KMS-11 (cell line): ENCODE results near the gene CFC1B.
"Not testable (repeated sequence)": the region's sequence is repeated elsewhere in the genome, so short reads cannot be mapped to it uniquely, and the experiment has no call there.

Experiments used
- H2AFZ ChIP-seq: fragments of 200-600 bp; sonication (generic); 2 replicates; pipeline ENCODE4 v1.6.1; 2016; ENCODE audit warnings: antibody characterized with exemption, mixed run types, low read depth
- H3K27ac ChIP-seq: fragments of 200-600 bp; sonication (generic); 2 replicates; pipeline ENCODE4 v1.6.1; 2016; ENCODE audit warnings: mild to moderate bottlenecking, mixed run types
- H3K27me3 ChIP-seq: fragments of 200-600 bp; sonication (generic); 2 replicates; pipeline ENCODE4 v1.6.1; 2017; ENCODE audit warnings: mild to moderate bottlenecking, low read depth, mixed run types, moderate library complexity; ENCODE audit not compliant: insufficient read depth
- H3K36me3 ChIP-seq: fragments of 200-600 bp; sonication (generic); 2 replicates; pipeline ENCODE4 v1.6.1; 2017; ENCODE audit warnings: mild to moderate bottlenecking, mixed run types; ENCODE audit not compliant: insufficient read depth
- H3K4me1 ChIP-seq: fragments of 200-600 bp; sonication (generic); 2 replicates; pipeline ENCODE4 v1.6.1; 2016; ENCODE audit warnings: mild to moderate bottlenecking, low read depth, mixed run types; ENCODE audit not compliant: poor library complexity, severe bottlenecking
- H3K4me2 ChIP-seq: fragments of 200-600 bp; sonication (generic); 2 replicates; pipeline ENCODE4 v1.7.0; 2016; ENCODE audit warnings: mild to moderate bottlenecking, mixed run types
- H3K4me3 ChIP-seq: fragments of 200-600 bp; sonication (generic); IDR thresholded peaks from 2 replicates; pipeline ENCODE4 v1.6.1; 2017; ENCODE audit warnings: low read depth, low read length, mixed read lengths; ENCODE audit not compliant: insufficient read depth
- H3K79me2 ChIP-seq: fragments of 200-600 bp; sonication (generic); 2 replicates; pipeline ENCODE4 v1.6.1; 2016; ENCODE audit warnings: low read depth, mixed run types; ENCODE audit not compliant: insufficient read depth
- H3K9ac ChIP-seq: fragments of 200-600 bp; sonication (generic); 2 replicates; pipeline ENCODE4 v1.6.1; 2016; ENCODE audit warnings: mild to moderate bottlenecking, mixed run types
- H4K20me1 ChIP-seq: fragments of 200-600 bp; sonication (generic); 2 replicates; pipeline ENCODE4 v1.6.1; 2016; ENCODE audit warnings: mild to moderate bottlenecking, mixed run types; ENCODE audit not compliant: insufficient read depth

CFC1B gene

GRCh38 chr2:130530212-130530611, 9.2 kb downstream of the CFC1B start:
- H3K27ac ChIP-seq, H3K27me3 ChIP-seq, H4K20me1 ChIP-seq, H3K9ac ChIP-seq, H2AFZ ChIP-seq, H3K4me3 ChIP-seq, H3K4me2 ChIP-seq, H3K79me2 ChIP-seq, H3K36me3 ChIP-seq, H3K4me1 ChIP-seq: not testable (repeated sequence)

GRCh38 chr2:130531225-130531624, 10.2 kb downstream of the CFC1B start:
- not testable (repeated sequence) for H2AFZ ChIP-seq, H3K27me3 ChIP-seq, H3K4me2 ChIP-seq, H3K4me1 ChIP-seq, H3K27ac ChIP-seq, H3K9ac ChIP-seq, H4K20me1 ChIP-seq, H3K36me3 ChIP-seq, H3K4me3 ChIP-seq, H3K79me2 ChIP-seq

GRCh38 chr2:130531672-130532071, 10.7 kb downstream of the CFC1B start:
- not testable (repeated sequence) for H3K4me3 ChIP-seq, H3K4me1 ChIP-seq, H2AFZ ChIP-seq, H3K27ac ChIP-seq, H3K27me3 ChIP-seq, H3K9ac ChIP-seq, H3K36me3 ChIP-seq, H4K20me1 ChIP-seq, H3K4me2 ChIP-seq, H3K79me2 ChIP-seq

- H3K27ac ChIP-seq, H2AFZ ChIP-seq, H4K20me1 ChIP-seq, H3K4me1 ChIP-seq, H3K4me2 ChIP-seq, H3K27me3 ChIP-seq, H3K79me2 ChIP-seq, H3K4me3 ChIP-seq, H3K9ac ChIP-seq, H3K36me3 ChIP-seq: not testable (repeated sequence)
Observed at GRCh38 chr2:130536654-130537053, 15.6 kb downstream of the CFC1B start.

GRCh38 chr2:130538271-130538670, 17.2 kb downstream of the CFC1B start:
- H3K9ac ChIP-seq, H2AFZ ChIP-seq, H3K27ac ChIP-seq, H3K4me2 ChIP-seq, H4K20me1 ChIP-seq, H3K36me3 ChIP-seq, H3K79me2 ChIP-seq, H3K27me3 ChIP-seq, H3K4me1 ChIP-seq, H3K4me3 ChIP-seq: not testable (repeated sequence)

GRCh38 chr2:130542789-130543188, 21.8 kb downstream of the CFC1B start:
- H2AFZ ChIP-seq, H3K27ac ChIP-seq, H3K4me1 ChIP-seq, H4K20me1 ChIP-seq, H3K27me3 ChIP-seq, H3K4me3 ChIP-seq, H3K9ac ChIP-seq, H3K4me2 ChIP-seq, H3K79me2 ChIP-seq, H3K36me3 ChIP-seq: not testable (repeated sequence)

GRCh38 chr2:130543785-130544528, 22.9 kb downstream of the CFC1B start:
- not testable (repeated sequence) for H3K9ac ChIP-seq, H3K4me3 ChIP-seq, H3K79me2 ChIP-seq, H2AFZ ChIP-seq, H3K27ac ChIP-seq, H4K20me1 ChIP-seq, H3K36me3 ChIP-seq, H3K4me2 ChIP-seq, H3K27me3 ChIP-seq, H3K4me1 ChIP-seq

GRCh38 chr2:130544978-130545377, 24.0 kb downstream of the CFC1B start:
- H3K9ac ChIP-seq, H3K36me3 ChIP-seq, H3K4me2 ChIP-seq, H3K4me3 ChIP-seq, H2AFZ ChIP-seq, H3K4me1 ChIP-seq, H3K79me2 ChIP-seq, H4K20me1 ChIP-seq, H3K27ac ChIP-seq, H3K27me3 ChIP-seq: not testable (repeated sequence)

- not testable (repeated sequence) for H3K36me3 ChIP-seq, H3K9ac ChIP-seq, H2AFZ ChIP-seq, H3K79me2 ChIP-seq, H3K4me1 ChIP-seq, H4K20me1 ChIP-seq, H3K27ac ChIP-seq, H3K4me3 ChIP-seq, H3K27me3 ChIP-seq, H3K4me2 ChIP-seq
Observed at GRCh38 chr2:130548418-130548817, 27.4 kb downstream of the CFC1B start.

GRCh38 chr2:130549475-130549874, 28.5 kb downstream of the CFC1B start:
- H3K4me3 ChIP-seq, H3K9ac ChIP-seq, H2AFZ ChIP-seq, H3K4me2 ChIP-seq, H4K20me1 ChIP-seq, H3K79me2 ChIP-seq, H3K4me1 ChIP-seq, H3K36me3 ChIP-seq, H3K27me3 ChIP-seq, H3K27ac ChIP-seq: not testable (repeated sequence)

- not testable (repeated sequence) for H3K79me2 ChIP-seq, H4K20me1 ChIP-seq, H3K4me1 ChIP-seq, H2AFZ ChIP-seq, H3K27me3 ChIP-seq, H3K36me3 ChIP-seq, H3K4me2 ChIP-seq, H3K27ac ChIP-seq, H3K4me3 ChIP-seq, H3K9ac ChIP-seq
Observed at GRCh38 chr2:130554178-130554577, 33.2 kb downstream of the CFC1B start.
